HG02852 (cell line): Measurements from ENCODE around the gene ZDHHC11.
"Not testable (repeated sequence)": the region's sequence is repeated elsewhere in the genome, so short reads cannot be mapped to it uniquely, and the experiment has no call there.

Source experiments
- ATAC-seq: cut with Tn5 transposase; IDR thresholded peaks from one replicate; pipeline ENCODE4 v1.9.1; 2021; ENCODE audit warnings: mild to moderate bottlenecking, moderate library complexity; ENCODE audit not compliant: unreplicated experiment

The ZDHHC11 gene

GRCh38 chr5:860506-861150 lies 9.8 kb upstream of the ZDHHC11 start:
- ATAC-seq: no peak

GRCh38 chr5:859798-860296 lies 9.1 kb upstream of the ZDHHC11 start:
- no peak for ATAC-seq

DNA sequence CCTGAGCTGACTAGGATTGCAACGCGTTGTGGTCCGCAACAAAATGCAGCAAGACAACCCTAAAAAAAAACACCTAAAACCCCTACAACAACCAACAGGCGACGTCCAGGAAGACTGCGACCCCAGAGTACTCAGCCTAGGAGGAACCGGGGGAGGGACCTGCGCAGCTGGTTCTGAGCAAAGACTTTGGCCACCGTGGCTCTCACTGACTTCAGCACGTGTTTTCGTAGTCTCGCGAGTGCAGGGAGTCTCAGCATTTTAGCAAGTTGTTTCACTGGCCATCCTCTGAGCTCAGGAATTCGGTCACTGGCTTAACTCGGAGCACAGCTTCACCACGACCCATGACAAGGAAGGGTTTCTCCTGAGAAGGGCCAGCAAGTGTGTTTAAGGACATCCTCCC lies 8.6 kb upstream of the ZDHHC11 start:
- no peak for ATAC-seq

DNA sequence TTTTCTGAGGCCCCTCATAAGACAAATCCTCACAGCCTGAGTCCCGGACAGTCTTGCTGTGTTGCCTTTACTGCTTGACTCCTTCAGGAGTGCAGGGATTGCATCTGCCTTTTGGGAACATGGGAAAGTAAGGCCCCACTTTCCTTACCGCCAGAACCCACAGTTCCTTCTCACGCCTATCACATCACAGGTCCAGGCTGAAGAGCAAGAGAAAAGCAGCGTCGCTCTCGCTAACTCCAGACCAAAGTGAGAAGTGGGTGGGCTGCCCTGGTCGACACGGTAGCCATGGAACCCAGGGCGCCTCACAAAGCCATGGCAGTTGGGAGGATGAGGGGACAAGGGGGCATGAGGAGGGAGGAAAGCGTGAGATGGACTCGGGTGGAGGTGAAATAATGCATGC lies 7.9 kb upstream of the ZDHHC11 start:
- no peak for ATAC-seq

- no peak for ATAC-seq
These were observed 6.0 kb upstream of the ZDHHC11 start for GRCh38 chr5:856531-857425.

GRCh38 chr5:855771-856530 lies 5.2 kb upstream of the ZDHHC11 start:
- no peak for ATAC-seq

- ATAC-seq: no peak
These were observed 4.4 kb upstream of the ZDHHC11 start for GRCh38 chr5:854966-855743.

DNA sequence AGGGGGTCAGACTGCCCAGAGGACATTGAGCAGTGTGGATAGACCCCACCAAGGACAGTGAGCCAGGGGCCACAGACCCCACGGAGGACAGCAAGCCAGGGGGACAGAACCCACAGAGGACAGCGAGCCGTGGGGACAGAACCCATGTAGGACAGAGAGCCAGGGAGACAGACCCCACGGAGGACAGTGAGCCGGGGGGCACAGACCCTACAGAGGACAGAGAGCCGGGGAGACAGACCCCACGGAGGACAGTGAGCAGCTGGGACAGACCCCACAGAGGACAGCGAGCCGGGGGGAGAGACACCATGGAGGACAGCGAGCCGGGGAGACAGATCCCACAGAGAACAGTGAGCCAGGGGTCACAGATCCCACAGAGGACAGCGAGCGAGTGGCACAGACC lies 3.4 kb upstream of the ZDHHC11 start:
- ATAC-seq: no peak

- ATAC-seq: not testable (repeated sequence)
These were observed 2.8 kb upstream of the ZDHHC11 start for GRCh38 chr5:853416-854090.

DNA sequence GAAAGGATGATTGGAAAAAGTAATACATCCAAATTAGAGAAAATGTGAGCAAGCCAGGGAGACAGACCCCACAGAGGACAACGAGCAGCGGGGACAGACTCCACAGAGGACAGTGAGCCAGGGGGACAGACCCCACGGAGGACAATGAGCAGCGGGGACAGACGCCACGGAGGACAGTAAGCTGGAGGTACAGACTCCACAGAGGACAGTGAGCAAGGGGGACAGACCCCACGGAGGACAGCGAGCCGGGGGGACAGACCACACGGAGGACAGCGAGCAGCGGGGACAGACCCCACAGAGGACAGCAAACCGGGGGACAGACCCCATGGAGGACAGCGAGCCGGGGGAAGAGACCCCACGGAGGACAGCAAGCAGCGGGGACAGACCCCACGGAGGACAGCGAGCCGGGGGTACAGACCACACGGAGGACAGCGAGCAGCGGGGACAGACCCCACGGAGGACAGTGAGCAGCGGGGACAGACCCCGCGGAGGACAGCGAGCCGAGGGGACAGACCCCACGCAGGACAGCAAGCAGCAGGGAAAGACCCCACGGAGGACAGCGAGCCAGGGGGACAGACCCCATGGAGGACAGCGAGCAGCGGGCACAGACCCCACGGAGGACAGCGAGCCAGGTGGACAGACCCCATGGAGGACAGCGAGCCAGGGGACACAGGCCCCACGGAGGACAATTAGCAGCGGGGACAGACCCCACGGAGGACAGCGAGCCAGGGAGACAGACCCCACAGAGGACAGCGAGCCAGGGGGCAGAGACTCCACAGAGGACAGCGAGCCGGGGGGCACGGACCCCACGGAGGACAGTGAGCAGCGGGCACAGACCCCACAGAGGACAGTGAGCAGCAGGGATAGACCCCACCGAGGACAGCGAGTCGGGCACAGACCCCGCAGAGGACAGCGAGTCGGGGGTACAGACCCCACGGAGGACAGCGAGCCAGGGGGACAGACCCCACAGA lies 1.9 kb upstream of the ZDHHC11 start:
- no peak for ATAC-seq

DNA sequence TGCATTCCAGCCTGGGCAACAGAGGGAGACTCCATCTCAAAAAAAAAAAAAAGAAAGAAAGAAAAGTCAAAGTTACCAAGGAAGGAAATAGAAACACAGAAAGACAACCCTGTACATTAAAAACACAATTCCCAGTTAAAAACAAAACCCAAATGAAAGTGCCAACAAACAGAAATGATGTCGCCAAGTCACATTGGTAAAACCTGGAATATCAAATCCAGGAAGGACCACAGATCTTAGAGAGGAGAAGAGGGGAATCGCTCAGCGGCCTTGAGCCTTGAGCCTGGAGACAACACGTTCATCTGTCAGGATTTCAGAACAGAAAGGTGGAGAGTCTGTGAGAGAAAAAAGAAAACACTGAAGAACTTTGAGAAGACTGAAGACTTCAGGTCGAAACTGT lies 1.2 kb upstream of the ZDHHC11 start:
- no peak for ATAC-seq

DNA sequence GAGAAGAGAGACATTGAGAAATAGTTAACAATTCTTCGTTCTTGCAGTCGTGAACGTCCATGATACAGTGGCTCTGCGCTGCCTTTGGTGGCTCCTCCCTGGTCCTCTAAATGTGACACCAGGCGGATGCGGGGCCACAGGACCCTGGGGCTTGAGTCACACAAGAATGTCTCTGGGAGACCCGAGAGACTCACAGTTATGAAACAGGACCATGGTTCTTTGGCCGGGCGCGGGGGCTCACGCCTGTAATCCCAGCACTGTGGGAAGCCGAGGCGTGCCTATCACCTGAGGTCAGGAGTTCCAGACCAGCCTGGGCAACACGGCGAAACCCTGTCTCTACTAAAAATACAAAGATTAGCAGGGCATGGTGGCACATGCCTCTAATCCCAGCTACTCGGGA lies 767 bp upstream of the ZDHHC11 start:
- no peak for ATAC-seq

GRCh38 chr5:851076-851475 lies 290 bp upstream of the ZDHHC11 start:
- no peak for ATAC-seq

- no peak for ATAC-seq
These were observed 1.0 kb downstream of the ZDHHC11 start for GRCh38 chr5:849651-850301.

DNA sequence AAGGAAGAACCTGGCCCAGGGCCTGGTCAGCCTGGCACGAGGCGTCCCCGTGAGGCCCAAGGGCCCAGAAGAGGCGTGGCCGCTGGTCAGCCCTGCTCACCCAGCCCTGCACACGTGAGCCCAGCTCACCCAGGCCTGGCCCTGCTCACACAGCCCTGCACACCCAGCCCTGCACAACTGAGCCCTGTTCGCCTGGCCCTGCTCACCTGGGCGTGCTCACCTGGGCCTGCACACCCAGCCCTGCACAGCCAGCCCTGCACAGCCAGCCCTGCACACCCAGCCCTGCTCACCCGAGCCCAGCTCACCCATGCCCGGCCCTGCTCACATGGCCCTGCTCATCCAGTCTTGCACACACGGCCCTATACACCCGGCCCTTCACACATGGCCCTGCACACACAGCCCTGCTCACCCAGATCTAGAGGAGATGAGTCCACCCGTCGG lies 2.1 kb downstream of the ZDHHC11 start:
- no peak for ATAC-seq

DNA sequence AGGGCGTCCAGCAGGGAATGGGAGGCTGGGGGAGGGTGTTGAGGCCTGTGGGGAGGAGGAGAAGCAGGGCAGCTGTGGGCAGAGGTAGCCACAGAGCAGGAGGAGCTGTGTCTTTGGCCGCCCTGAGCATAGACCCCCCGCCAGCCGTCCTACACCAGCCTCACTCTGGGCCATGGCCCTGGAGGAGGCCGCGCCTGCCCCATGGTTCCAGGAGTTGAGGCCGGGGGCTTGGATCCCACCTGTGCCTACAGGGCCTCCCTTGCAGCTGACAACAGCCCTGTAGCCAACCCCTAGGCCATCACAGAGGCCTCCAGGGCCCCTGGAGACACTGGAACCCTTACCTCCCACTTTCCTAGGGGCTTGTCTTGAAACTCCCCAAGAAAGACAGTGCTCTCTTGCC lies 3.0 kb downstream of the ZDHHC11 start:
- not testable (repeated sequence) for ATAC-seq

DNA sequence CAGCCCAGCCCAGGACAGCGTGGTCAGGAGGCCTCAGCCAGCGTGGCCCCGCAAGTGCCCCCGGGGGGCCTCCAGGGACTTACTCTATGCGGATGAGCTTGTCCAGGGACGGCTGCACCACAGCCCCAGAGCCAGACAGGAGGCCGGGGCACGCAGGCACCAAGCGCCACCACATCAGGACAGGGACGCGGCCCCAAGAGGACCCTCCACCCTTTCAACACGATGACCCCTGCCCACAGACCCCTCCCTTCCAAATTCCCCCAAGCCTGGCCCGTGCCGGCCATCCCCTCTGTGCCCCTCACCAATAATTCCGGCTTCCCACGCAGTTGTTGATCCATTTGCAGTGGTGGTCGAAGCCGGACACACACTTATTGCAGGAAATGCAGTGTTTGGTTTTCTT lies 3.6 kb downstream of the ZDHHC11 start:
- not testable (repeated sequence) for ATAC-seq

DNA sequence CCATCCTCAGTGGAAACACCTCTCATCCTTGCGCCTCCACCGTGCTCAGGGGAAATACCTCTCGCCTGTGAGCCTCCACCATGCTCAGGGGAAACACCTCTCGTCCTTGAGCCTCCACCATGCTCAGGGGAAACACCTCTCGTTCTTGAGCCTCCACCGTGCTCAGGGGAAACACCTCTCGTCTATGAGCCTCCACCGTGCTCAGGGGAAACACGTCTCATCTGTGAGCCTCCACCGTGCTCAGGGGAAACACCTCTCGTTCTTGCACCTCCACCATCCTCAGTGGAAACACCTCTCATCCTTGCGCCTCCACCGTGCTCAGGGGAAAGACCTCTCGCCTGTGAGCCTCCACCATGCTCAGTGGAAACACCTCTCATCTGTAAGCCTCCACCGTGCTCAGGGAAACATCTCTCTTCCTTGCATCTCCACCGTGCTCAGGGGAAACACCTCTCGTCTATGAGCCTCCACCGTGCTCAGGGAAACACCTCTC lies 4.1 kb downstream of the ZDHHC11 start:
- ATAC-seq: not testable (repeated sequence)
